ENCODE results near the gene LMNTD2.

The LMNTD2 gene

DNA sequence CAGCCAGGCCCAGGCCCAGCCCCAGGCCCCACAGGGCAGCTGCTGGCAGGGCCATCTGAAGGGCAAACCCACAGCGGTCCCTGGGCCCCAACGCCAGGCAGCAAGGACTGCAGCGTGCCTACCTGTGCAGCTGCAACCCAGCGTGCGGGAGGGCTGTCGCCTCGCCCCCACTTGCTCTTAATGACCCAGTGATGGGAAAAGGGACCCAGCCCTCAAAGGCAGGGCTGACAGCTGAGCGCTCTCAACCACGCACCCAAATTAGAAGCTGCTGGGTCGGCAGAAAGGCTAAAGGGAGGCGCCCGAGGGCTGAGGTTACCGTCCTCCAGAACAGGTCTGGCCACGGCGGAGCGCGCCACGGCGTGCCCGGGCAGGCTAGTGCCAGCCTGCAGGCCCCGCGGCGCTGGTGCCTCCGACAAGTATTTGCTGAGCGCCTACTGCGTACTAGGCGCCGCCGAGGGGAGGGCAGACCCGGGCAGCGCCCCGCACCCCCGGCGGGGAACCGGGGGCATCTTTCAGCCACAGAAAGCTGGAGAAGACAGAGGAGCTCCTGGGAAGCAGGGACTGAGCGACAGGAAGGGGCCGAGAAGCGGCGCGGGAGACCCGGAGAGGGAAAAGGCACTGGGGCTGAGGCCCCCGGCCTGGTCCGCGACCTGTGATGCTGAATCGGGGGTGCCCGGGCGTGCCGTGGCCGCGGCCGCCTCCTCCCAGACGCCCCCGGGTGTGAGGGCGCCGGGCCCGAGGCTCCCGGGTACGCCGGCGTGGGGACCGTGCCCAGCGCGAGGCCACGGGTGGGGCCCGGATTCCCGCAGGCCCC lies 25.9 kb downstream of the LMNTD2 start:
- TF ChIP-seq ARNT (IDR thresholded peaks at IDR 0.05): no peak
- TF ChIP-seq CTBP1 (IDR thresholded peaks at IDR 0.05; ENCODE audit: borderline replicate concordance): no peak
- TF ChIP-seq, protein P1, sequence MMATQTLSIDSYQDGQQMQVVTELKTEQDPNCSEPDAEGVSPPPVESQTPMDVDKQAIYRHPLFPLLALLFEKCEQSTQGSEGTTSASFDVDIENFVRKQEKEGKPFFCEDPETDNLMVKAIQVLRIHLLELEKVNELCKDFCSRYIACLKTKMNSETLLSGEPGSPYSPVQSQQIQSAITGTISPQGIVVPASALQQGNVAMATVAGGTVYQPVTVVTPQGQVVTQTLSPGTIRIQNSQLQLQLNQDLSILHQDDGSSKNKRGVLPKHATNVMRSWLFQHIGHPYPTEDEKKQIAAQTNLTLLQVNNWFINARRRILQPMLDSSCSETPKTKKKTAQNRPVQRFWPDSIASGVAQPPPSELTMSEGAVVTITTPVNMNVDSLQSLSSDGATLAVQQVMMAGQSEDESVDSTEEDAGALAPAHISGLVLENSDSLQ (IDR thresholded peaks at IDR 0.05): no peak
- TF ChIP-seq HDGF (IDR thresholded peaks at IDR 0.05; ENCODE audit: borderline replicate concordance): no peak
- no peak for TF ChIP-seq NFRKB (IDR thresholded peaks at IDR 0.05)
- no peak for TF ChIP-seq TARDBP (IDR thresholded peaks at IDR 0.05)
- TF ChIP-seq SP1 (IDR thresholded peaks at IDR 0.05): no peak
- no peak for TF ChIP-seq ELF4 (IDR thresholded peaks at IDR 0.05)
- no peak for TF ChIP-seq FOXK2 (IDR thresholded peaks at IDR 0.05)
- TF ChIP-seq LEF1 (IDR thresholded peaks at IDR 0.05; ENCODE audit: borderline replicate concordance): no peak
- TF ChIP-seq L3MBTL2 (conservative IDR thresholded peaks at IDR 0.05): no peak
- no peak for TF ChIP-seq FOXA1 (IDR thresholded peaks at IDR 0.05)
- TF ChIP-seq ZNF384 (IDR thresholded peaks at IDR 0.05): no peak
- no peak for TF ChIP-seq BHLHE40 (IDR thresholded peaks at IDR 0.05; ENCODE audit: borderline replicate concordance)
- DNase-seq (ENCODE audit: extremely low spot score): peak; percentile 27
- ChIA-PET CTCF (no interaction called here), POLR2A (interaction anchor here (0.6 to 1.7 kb wide), 4 partner anchors 10 to 33 kb away, joined by 3 to 6 read pairs (median 3); no protein-coding TSS in a partner anchor)

DNA sequence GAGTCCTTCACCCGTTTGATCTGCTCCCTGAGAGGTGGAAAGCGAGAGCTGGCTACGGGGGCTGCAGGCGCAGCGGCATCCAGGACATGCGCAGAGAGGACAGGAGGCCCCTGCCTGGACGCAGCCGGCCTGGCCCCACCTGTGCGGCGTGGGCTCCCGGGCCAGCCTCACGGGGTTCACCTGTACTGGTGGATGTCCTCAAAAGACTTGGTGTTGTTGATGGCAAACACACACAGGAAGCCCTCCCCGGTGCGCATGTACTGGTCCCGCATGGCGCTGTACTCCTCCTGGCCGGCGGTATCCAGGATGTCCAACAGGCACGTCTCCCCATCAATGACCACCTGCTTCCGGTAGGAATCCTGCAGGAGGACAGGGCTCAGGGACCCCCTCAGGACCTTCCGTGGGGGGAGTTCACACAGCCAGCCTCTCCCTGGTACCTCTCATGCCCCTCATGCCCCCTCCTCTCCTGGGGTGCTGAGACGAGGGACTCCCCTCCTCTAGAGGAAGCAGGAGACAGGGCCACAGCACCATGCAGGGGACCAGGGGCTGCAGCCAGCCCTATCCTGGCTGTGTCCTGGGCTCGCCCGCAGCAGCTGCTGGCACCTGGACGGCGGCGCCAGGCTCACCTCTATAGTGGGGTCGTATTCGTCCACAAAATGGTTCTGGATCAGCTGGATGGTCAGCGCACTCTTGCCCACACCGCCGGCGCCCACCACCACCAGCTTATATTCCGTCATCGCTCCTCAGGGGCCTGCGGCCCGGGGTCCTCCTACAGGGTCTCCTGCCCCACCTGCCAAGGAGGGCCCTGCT lies 26.7 kb downstream of the LMNTD2 start:
- TF ChIP-seq L3MBTL2 (conservative IDR thresholded peaks at IDR 0.05): no peak
- TF ChIP-seq ARNT (IDR thresholded peaks at IDR 0.05): no peak
- TF ChIP-seq ELF4 (IDR thresholded peaks at IDR 0.05): no peak
- TF ChIP-seq, protein P1 (IDR thresholded peaks at IDR 0.05): no peak
- TF ChIP-seq LEF1 (IDR thresholded peaks at IDR 0.05; ENCODE audit: borderline replicate concordance): no peak
- TF ChIP-seq SUZ12 (IDR thresholded peaks at IDR 0.05): no peak
- TF ChIP-seq BHLHE40 (IDR thresholded peaks at IDR 0.05; ENCODE audit: borderline replicate concordance): no peak
- TF ChIP-seq FOXA1 (IDR thresholded peaks at IDR 0.05): no peak
- TF ChIP-seq SP1 (IDR thresholded peaks at IDR 0.05): no peak
- ChIA-PET POLR2A (interaction anchor here (1.1 kb wide), 1 partner anchor 27 kb away, joined by 3 read pairs; no protein-coding TSS in a partner anchor), CTCF (no interaction called here)
- no peak for DNase-seq (ENCODE audit: extremely low spot score)

DNA sequence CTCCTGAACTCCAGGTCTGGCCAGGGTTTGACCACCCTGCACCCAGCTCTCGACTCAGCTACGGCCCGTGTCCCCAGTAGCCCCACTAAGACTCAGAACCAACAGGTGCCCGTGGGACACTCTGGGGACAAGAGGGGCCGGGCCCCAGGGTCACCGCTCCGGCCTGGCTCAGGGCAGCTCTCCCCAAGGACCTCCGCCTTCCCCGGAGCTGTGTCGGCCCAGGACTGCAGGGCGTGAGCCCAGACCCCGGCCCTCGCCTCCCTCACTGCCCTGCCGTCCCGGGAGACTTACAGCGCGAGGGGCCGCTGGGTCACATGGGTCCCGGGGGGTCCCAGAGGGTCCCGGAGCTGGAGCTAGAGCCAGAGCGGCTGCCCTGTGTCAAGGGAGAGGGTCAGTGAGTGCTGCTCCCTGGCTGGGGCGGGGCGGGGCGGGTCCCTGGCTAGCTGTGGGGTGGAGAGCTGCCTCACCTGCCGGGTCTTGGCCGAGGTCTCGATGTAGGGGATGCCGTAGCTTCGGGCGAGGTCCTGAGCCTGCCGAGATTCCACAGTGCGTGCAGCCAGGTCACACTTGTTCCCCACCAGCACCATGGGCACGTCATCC lies 27.5 kb downstream of the LMNTD2 start:
- TF ChIP-seq TARDBP (IDR thresholded peaks at IDR 0.05) (no peak), SP1 (IDR thresholded peaks at IDR 0.05) (no peak), FOXA1 (IDR thresholded peaks at IDR 0.05) (no peak), NFRKB (IDR thresholded peaks at IDR 0.05) (no peak), FOXK2 (IDR thresholded peaks at IDR 0.05) (no peak), ZNF384 (IDR thresholded peaks at IDR 0.05) (no peak), LEF1 (IDR thresholded peaks at IDR 0.05; ENCODE audit: borderline replicate concordance) (no peak), FOXM1 (IDR thresholded peaks at IDR 0.05; ENCODE audit: borderline replicate concordance) (no peak), SUZ12 (IDR thresholded peaks at IDR 0.05) (no peak), BHLHE40 (IDR thresholded peaks at IDR 0.05; ENCODE audit: borderline replicate concordance) (no peak), CTBP1 (IDR thresholded peaks at IDR 0.05; ENCODE audit: borderline replicate concordance) (no peak), ARNT (IDR thresholded peaks at IDR 0.05) (no peak)
- TF ChIP-seq, protein P1 (IDR thresholded peaks at IDR 0.05): no peak
- POLR2A ChIA-PET: interaction anchor here (1.1 kb wide), 1 partner anchor 26 kb away, joined by 4 read pairs; the partner anchor contains the start of gene RNH1
- CTCF ChIA-PET: no interaction called here
- DNase-seq (ENCODE audit: extremely low spot score): no peak

DNA sequence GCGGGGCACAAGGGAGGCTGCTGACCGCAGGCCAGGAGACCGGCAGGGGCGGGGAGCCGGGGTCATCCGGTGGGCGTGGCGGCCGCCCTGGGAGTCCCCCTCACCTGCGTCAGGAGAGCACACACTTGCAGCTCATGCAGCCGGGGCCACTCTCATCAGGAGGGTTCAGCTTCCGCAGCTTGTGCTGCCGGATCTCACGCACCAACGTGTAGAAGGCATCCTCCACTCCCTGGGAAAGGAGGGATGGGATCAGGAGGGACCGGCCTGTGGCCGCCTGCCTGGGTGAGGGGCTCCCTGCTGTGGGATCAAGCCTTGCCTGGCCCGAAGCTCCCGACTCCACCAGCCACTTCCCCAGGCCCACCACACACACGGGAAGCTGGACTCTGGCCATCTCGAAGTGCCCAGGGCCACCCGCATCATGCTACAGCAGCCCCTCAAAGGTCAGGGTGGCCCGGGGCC lies 28.0 kb downstream of the LMNTD2 start:
- TF ChIP-seq HDGF (IDR thresholded peaks at IDR 0.05; ENCODE audit: borderline replicate concordance): no peak
- no peak for TF ChIP-seq FOXK2 (IDR thresholded peaks at IDR 0.05)
- no peak for TF ChIP-seq FOXA1 (IDR thresholded peaks at IDR 0.05)
- no peak for TF ChIP-seq L3MBTL2 (conservative IDR thresholded peaks at IDR 0.05)
- TF ChIP-seq BHLHE40 (IDR thresholded peaks at IDR 0.05; ENCODE audit: borderline replicate concordance): no peak
- TF ChIP-seq CTBP1 (IDR thresholded peaks at IDR 0.05; ENCODE audit: borderline replicate concordance): no peak
- TF ChIP-seq TARDBP (IDR thresholded peaks at IDR 0.05): no peak
- no peak for TF ChIP-seq ELF4 (IDR thresholded peaks at IDR 0.05)
- TF ChIP-seq SP1 (IDR thresholded peaks at IDR 0.05): no peak
- TF ChIP-seq LEF1 (IDR thresholded peaks at IDR 0.05; ENCODE audit: borderline replicate concordance): no peak
- TF ChIP-seq, protein P1 (IDR thresholded peaks at IDR 0.05): no peak
- TF ChIP-seq FOXM1 (IDR thresholded peaks at IDR 0.05; ENCODE audit: borderline replicate concordance): no peak
- no peak for TF ChIP-seq ARNT (IDR thresholded peaks at IDR 0.05)
- TF ChIP-seq ZNF384 (IDR thresholded peaks at IDR 0.05): no peak
- no peak for TF ChIP-seq SUZ12 (IDR thresholded peaks at IDR 0.05)
- TF ChIP-seq NFRKB (IDR thresholded peaks at IDR 0.05): no peak
- CTCF ChIA-PET: no interaction called here

More for the DNA sequence above, 28.0 kb downstream of the LMNTD2 start:
- POLR2A ChIA-PET: interaction anchor here (1.1 kb wide), 1 partner anchor 26 kb away, joined by 4 read pairs; the partner anchor contains the start of gene RNH1
- DNase-seq (ENCODE audit: extremely low spot score): no peak
